IPS DF 4.7 (cell line): ENCODE measurements around the gene EIF4E1B.

Experiments used
- DNase-seq: peaks from one replicate; pipeline ENCODE4 v3.0.0-alpha.2; 2013; ENCODE audit warnings: low spot score; ENCODE audit errors: extremely low read depth

The EIF4E1B gene

GRCh38 chr5:176626876-176627236 lies 3.6 kb upstream of the EIF4E1B start:
- no peak for DNase-seq

GRCh38 chr5:176627582-176627981 lies 2.9 kb upstream of the EIF4E1B start:
- DNase-seq = no peak

GRCh38 chr5:176628406-176629228 lies 1.9 kb upstream of the EIF4E1B start:
- no peak for DNase-seq

GRCh38 chr5:176629317-176629852 lies 1.1 kb upstream of the EIF4E1B start:
- DNase-seq = no peak

- no peak for DNase-seq
These were observed 277 bp downstream of the EIF4E1B start for GRCh38 chr5:176630681-176631222.

GRCh38 chr5:176631383-176632200 lies 1.1 kb downstream of the EIF4E1B start:
- DNase-seq = no peak

- no peak for DNase-seq
These were observed 2.3 kb downstream of the EIF4E1B start for GRCh38 chr5:176632745-176633144.

- no peak for DNase-seq
These were observed 3.1 kb downstream of the EIF4E1B start for GRCh38 chr5:176633598-176633997.

GRCh38 chr5:176636426-176636825 lies 6.0 kb downstream of the EIF4E1B start:
- DNase-seq = no peak

- no peak for DNase-seq
These were observed 7.1 kb downstream of the EIF4E1B start for GRCh38 chr5:176637556-176637955.

GRCh38 chr5:176638437-176638836 lies 8.0 kb downstream of the EIF4E1B start:
- no peak for DNase-seq

GRCh38 chr5:176639208-176639607 lies 8.7 kb downstream of the EIF4E1B start:
- no peak for DNase-seq

- no peak for DNase-seq
These were observed 9.5 kb downstream of the EIF4E1B start for GRCh38 chr5:176639981-176640380.

- DNase-seq = no peak
These were observed 10.1 kb downstream of the EIF4E1B start for GRCh38 chr5:176640616-176641015.

GRCh38 chr5:176642675-176643490 lies 12.4 kb downstream of the EIF4E1B start:
- DNase-seq = no peak

GRCh38 chr5:176643491-176644219 lies 13.2 kb downstream of the EIF4E1B start:
- no peak for DNase-seq

GRCh38 chr5:176644294-176644693 lies 13.8 kb downstream of the EIF4E1B start:
- DNase-seq = no peak

- no peak for DNase-seq
These were observed 14.6 kb downstream of the EIF4E1B start for GRCh38 chr5:176644878-176645670.

- no peak for DNase-seq
These were observed 15.7 kb downstream of the EIF4E1B start for GRCh38 chr5:176646049-176646706.
